GM04503 (cell line): ENCODE results near the gene TF.
A peak's percentile ranks its signal among the peaks of the same experiment; 100 is the strongest.

Source experiments
- DNase-seq: peaks from one replicate; pipeline ENCODE4 v3.0.0-alpha.2; 2012; ENCODE audit warnings: low read depth

TF gene

DNA sequence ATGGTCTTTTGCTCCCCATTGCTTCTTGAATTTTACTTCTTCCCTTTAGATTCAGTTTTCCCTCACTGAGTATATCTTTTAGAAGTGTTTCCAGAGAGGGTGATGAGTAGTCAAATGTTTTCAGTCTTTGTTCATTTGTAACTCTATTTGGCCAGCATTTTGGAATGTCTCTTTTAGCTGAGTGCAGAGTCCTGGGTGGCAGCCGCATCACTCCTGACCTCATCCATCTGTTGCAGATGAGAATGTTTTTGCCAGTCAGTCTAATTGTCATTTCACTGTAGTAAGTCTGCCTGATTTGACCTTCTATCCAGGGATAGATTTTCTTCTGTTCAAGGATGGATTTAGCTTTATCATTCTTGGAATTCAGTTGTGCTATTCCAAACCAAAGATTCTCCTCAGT lies 66.7 kb downstream of the TF start:
- DNase-seq = peak; percentile 27

DNA sequence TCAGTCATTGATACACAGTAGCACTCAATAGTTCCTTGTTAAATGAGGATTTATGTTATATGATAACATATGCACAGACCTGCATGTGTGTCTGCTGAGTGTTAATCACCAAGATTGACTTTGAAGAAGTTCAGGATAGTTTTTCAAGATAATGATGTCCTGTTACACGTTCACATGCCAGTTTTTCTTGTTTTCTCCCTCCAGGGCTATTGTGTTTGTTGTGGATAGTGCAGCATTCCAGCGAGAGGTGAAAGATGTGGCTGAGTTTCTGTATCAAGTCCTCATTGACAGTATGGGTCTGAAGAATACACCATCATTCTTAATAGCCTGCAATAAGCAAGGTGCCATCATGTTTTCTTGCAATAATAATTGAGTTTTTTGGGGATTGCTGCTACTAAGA lies 69.2 kb downstream of the TF start:
- no peak for DNase-seq

DNA sequence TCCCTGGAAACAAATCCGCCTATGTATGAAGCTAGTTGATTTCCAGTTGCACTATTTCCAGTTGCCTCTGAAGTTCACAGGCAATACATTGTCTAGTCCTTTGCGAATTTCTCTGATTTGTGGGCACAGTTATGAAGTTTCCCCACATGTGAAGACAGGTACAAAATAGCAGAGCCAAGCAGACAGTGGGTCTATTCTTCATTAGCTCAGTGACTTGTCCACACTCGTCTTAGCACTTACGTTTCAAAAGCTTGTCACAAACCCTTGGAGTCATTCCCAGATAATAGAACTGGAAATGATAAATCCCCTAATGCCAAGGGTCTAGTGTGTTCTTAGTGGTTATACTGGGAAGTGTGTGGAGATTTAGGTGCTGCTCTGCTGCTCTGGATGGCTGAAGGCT lies 73.9 kb downstream of the TF start:
- no peak for DNase-seq

DNA sequence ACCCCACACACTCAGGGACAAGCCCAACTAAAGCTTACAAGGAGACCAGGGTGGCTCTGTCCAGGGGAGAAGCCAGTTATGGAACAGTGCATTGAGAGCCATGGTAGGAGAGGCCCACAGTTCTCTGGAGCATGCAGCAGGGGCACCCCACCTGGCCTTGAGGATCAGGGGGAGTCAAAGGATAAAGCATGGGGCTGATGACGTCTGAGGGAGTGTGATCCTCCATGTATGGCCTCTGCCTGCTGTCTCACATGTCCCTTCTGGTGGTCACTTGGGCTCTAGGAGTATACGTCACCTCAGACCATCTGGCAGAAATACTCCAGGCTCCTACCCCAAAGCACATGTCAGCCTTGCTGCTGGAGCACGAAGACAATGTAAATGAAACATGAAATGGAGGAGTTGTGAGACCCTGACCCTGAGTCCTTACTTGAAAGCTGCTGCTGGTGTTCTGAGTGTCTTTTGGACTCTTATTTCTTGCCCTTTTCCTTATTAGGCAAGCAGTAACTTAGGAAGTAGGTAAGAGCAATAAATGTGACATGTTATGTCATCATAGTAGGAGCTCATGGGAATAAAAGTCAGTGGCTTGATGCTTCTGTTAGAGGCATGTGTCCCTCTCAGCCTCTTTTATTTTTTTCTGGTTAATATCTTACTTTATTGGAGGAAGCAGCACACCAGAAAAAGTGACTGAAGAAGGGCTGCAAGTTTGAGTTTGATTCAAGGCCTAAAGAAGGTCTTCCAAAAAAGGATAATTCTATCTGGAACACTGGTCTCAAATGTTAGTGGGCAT lies 74.9 kb downstream of the TF start:
- no peak for DNase-seq

DNA sequence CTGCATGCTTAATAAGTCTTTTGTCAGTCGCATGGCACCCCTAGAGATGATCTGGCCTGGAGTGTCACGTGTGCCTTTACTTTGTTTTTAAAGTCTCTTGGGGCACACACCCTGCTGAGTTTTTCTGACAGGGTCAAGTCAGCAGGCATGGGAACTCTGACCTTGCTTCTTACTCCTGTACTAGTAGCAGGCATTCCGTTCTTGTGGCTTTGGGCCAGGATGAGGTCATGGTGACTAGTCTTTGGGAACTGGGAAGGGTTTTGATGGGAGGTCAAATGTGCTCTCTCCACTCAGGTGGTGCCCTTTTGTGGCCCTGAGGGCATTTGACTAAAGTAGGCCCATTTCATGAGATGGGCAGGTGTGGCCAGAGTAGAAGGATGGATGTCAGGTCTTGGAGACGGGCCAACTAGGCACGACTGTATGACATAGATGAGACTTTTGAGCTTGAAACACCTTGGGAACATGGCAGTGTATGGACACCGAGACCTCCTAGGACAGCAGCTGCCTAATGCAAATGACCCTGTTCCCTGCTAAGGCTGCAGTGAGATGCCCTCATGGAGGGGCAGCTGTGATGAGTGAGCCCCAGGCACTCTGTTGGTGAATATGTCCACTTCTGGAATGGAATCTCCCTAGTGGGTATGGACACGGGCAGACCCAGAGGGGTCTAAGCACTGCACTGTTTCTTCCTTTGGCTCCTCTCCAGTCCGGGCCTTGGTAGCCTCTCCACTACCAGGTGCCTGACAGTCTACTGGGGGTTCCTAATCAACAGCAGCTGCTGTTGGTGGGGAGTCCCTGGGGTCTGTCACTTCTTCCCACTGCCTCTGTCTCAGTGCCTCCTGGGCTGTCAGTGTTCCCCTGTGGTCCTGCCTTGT lies 75.8 kb downstream of the TF start:
- DNase-seq = peak; percentile 44

DNA sequence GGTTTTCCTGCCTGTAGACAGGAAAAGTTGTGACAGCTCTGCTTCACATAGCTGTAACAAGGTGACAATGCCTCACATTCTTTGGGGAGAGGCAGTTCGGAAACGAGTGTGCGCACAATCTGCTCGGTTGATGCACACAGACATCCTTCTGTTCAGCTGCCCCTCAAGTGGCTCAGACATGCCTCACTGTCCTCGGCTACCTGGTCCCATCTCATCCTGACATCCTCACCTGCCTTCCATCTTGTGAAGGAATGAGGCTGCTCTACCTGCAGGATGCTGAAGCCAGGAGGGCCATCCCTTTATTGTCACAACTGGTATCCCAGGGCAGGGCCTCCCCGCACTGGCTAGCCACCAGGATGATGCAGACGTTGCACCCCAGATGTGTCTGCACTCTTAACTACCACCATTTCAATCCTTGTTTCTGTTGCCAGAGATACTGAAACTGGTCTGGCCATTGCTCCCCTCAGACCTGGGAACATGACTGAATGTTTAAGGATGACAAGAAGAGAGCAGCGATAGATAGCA lies 78.8 kb downstream of the TF start:
- DNase-seq = no peak

DNA sequence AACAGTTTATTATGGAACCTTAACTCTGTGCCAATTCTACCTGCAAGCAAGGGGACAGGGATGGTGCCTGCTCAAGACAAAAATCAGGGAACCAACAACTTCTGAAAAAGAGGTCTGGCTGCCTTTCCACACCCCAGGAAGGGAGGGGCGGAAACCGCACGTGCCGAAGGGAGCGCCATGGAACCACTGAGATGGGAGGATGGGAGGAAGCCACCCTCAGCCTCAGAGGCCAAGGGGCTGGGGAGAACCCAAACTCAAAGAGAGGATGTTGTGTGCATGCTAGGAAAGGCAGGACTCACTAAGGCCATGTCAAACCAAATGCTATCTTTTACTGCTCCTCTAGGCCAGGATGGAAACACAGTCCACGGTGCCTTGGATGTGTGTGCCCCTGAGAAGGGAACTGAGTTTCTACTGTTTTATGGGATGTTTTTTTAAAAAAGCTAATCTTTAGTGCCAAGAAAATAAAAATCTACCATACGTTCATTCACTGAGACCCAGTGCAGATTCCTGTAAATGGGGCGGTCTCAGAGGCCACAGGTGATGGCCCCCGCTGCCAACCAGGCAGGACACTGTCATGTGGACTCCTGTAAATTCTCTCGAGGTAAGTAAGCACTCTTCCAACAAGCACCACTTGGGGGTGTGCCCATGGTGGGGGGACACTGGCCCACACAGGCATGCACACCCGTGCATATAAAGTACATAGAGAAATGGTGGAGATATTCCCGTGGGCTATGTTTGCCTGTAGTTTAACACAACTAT lies 80.0 kb downstream of the TF start:
- no peak for DNase-seq

DNA sequence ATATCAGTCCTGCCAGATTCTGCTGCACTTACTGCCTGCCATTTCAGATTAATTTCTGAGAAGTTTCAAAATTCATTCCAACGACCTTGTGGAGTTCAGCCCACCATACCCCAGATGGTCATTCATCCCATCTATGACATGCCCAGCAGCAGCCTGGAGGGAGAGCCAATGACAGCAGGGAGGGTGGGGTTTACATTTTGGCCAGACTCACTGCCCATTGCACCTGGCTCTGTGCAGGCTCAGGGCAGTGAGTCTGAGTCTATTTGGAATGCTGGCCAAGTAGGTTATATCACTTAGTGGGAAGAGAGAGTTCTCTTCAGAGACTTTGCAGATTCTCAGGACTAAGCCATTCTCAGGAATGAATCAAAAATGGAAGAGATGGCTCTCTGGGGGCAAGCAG lies 80.9 kb downstream of the TF start:
- DNase-seq = no peak

DNA sequence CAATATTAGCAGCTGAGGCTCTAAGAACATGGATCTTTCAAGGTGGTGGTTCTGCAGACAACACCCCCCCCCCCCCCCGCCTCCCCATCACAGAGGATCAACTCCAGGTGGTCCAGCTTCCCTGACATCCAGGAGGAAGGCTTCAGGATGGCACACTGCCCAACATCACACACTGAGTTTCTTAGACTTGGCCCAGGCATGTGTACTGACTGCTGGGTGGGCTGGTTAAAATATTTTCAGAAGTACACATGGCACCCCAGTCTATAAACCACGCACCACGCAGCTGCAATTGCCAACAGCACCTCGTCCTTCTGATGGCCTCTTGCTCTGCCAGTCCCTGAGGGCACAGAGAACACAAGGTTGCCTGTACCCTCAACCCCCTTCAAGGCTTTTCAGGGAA lies 81.5 kb downstream of the TF start:
- no peak for DNase-seq

DNA sequence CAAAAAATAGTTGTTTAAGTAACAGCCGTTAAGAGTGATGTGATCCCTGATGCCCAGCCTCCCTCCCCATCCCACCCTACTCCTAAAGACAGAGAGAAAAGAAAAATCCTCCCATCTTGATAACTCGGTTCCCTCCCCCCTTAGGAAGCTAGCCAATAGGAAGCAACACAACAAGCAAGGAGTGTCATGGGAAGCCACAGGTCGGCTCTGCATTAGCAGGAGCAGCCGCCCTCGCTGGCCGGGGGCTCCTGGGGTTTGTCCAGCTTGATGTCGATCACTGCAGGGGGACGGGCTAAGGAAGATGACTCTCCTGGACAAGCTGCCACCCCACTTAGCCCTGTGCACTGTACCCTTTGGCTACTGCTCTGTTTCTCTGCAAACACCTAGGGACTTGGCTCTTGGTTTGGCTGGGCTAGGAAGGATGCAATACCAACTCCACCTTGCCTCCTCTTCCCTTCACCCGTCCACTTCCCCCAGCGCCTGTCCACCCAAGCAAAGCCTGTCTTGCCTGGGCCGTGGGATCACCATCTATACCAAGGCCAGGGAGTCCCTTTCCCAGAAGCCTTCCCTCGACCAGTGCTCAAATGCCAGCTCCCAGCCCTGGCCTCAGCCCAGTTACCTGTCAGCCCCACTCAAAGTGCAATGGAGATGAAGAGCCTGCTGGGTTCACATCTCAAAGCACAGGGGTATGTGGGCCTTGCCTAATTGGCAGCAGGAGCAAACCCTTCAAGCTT lies 82.5 kb downstream of the TF start:
- DNase-seq = no peak

DNA sequence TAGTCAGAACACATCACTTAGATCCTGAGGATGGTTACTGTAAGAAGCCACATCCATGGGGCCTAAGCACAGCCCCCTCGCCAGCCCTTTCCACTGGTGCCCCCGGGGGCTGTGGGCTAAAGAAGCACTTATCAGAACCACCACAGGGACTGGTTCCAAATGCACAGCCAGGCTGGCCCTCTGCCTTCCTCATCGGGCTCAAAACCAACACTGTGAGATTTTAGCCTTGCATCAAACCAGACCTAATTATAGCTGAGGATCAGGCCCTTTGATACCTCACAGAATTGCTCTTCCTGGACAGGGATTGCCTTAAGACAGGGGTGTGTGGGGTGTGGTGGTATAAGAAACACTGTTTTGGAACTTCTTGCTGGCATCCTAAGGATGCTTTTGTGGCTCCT lies 83.1 kb downstream of the TF start:
- no peak for DNase-seq

DNA sequence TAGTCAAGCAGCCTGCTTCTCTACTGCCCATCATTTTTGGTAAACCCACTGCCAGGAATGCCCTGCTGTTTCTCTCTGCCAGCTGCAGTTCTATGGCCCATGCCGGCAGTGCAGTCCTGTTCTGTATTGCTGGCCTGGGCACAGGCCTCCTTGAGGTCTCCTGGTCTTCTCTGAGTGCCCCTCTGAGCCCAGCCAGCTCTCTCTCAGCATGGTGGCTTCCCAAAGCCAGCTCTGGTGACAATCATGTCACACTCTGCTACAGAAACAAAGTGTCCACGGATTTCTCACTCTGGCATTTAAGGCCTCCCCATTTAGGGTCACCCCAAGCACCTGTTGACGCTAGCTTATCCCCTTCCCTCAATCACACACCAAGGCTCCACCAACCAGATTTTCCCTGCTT lies 83.9 kb downstream of the TF start:
- DNase-seq = no peak

DNA sequence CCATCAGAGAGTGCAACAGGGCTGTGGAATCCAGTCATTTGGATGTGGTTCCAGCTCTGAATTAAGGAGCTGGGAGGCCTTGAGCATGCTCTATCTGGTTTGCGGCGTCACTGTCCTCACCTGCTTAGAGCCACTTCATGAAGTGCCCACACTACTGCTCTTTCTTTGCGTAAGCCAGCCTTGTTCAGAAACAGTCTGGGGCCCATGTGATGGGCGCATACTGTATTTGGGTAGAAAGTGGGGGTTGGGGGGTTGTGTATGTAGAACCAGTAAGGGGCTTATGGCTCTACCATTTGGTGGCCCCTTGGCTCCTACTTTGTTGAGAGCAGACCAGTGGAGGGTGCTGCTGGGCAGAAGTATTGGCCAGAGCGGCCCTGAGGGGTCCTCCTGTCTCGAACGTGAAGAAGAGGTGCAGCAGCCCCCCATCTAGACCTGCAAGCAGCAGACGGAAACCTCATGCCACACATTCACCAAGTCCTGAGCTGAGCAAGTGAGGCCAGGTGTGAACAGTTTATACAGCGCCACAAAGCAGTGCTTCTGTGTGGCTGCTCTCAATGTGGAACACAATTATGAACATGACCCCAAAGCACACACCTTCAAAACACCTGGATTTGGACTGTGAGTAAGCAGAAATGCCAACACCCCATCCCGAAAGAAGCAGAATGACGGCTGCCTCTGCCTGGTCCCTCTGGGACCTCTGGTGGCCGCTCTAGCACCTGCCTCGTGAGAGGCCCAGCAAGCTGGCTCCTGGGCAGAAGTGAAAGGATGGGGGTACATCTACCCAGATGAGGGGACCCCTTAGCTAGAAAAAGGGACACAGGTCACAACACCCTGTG lies 86.0 kb downstream of the TF start:
- DNase-seq = no peak

DNA sequence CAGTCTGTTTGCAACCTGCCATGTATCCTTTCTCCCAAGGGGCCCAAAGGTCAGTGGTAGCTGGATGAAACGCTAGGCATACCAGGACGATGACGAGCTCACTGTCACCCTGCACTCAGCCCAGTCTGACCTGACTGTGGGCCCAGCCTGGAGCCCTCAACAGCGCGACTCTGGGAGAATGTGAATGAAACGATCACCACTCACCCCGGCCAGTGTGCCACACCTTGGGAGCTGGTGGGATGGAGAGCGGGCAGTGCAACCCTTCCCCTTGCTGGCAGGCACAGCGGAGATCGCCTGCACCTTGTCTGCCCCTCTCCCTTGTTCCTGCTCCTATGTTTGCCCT lies 86.6 kb downstream of the TF start:
- DNase-seq = no peak

DNA sequence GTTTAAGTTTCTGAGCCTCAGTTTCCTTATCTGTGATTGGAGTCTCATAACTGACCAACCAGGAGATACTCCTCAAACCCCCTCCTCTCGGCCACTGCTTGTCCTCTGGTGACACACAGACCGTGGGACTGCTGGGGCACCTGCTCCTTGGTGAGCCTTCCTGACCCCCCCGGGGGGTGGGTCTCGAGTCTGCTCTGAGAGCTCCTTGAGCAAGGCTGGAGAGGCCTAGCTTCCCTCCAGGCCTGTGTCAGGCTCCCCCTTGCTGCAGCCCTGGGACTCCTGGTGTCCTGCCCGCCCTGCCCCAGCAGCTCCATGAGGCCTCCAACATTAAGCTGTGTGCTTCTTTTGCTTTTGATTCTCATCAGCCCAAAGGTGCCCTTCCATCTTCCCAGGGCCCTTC lies 87.1 kb downstream of the TF start:
- DNase-seq = no peak

DNA sequence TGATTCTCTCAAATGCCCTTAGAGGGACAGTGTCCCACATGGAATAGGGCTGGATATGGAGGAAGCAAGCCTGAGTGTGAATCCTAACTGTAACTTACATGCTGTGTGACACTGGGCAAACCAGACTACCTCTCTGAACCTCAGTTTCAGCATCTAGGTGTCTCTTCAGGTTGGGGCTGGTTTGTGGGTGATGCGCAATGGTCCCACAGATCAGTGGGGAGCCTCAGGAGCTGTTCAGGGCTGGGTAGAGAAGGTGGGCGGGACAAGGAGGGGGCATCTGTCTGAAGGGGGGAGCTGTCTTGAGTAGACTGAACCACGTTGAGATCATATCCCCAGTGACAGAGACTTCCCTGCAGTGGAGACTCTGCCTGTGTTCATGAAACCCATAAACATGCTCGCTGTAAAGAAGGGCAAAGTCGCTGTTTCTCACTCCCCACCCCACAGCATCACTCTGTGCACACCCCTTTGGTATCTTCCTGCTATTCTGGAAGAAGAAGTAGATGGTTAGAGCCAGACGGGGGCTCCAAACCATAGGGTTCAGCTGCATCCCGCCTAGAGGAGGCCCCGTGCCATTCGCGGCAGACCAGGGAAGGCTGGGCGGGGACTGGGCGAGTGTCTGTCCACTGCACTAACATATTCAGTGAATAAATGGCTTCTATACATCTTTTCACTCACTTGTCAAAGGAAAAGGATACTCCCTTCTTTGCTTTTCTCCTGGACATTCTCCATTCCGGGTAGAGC lies 87.9 kb downstream of the TF start:
- DNase-seq = no peak

DNA sequence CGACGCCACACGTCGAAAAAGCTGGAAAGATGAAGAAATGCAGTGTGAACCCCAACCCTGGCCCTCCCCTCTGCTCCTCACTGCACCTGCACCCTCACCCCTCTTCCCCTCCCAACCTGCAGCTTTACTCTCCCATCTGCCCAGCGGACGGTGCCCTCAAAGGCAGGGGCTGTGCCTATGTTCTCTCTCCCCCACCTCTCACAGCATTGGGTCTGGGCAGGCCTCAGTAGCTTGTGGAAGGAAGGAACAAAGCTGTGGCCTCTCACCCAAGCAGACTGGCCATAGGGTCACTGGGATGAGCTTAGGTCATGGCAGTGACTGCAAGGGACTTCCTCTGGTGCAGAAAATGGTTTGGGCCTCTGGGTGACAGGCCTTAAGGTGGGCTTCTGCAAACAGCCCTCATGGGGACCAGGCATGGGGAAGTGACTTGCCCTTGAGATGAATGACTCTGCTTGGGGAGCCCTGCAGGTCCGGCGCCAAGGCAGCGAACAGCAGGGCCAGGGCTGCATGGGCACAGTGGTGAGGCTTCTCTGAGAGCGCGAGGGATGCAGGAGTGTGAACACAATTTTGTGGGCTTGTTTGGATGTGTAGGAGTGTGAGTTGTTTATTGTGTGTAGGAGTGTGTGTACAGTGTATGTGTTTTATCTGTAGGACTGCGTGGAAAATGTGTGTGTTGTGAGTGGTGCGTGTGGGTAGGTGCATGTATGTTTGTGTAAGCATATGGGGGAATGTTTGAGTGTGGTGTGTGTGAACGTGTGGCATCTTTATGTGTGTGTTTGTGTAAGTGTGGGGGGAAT lies 88.6 kb downstream of the TF start:
- no peak for DNase-seq

DNA sequence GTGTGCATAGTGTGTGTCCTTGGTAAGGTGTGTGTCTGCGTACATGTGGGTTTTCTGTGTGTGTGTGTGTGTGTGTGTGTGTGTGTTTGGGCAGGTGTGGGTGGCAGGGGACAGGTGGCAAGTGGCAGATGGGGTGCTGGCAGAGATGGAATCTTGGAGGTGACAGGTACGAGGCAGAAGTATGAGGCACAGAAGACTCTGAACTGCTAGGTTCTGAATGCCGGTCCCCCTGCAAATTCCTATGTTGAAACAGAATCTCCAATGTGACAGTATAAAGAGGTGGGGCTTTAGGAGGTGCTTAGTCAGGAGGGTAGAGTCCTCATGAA lies 89.2 kb downstream of the TF start:
- no peak for DNase-seq

DNA sequence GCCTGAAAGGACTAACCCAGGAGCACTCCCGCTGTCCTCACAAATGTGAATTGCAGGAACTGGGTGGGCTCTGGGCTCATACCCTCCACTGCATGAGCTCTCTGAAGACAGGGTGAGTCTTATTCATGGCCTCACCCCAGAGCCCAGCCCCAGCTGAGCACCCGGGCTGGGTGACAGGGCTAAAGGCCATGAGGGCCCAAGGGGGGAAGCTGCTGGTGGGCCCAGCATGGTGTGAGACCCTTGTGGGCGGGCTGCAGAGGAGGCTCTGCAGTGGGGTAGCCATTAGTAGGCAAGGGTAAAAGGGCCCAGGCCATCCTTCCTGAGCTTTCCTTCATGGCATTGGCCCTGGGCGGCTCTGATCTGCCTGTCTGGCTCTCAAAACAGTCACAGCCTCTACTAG lies 89.8 kb downstream of the TF start:
- no peak for DNase-seq
